Tibial artery (tissue), 4 donors: ENCODE data around the gene UBAC2.

Source experiments
- DNase-seq, 2 donors: peaks; one replicate each; pipeline ENCODE4 v3.0.0-alpha.2; 2019
- H3K27ac ChIP-seq, 2 donors: fragments of 200-600 bp; sonication (generic) in 1 of 2; 1 replicate in 1 of 2; 2 replicates in 1 of 2; pipeline ENCODE4 v1.5.1; 2018 to 2019; ENCODE audit warnings: mild to moderate bottlenecking in 1 of 2
- H3K27me3 ChIP-seq, 2 donors: fragments of 200-600 bp; sonication (generic) in 1 of 2; one replicate each; pipeline versions ENCODE4 v1.5.1 to v1.6.0; 2016 to 2019
- H3K36me3 ChIP-seq, 3 donors: fragments of 200-600 bp; sonication (generic) in 2 of 3; one replicate each; pipeline ENCODE4 v1.5.1; 2016 to 2019; ENCODE audit warnings: mild to moderate bottlenecking in 2 of 3
- H3K4me1 ChIP-seq, 4 donors: fragments of 200-600 bp; sonication (generic) in 2 of 4; 1 replicate in 3 of 4; 2 replicates in 1 of 4; pipeline ENCODE4 v1.5.1; 2016 to 2019
- H3K4me3 ChIP-seq, 2 donors: fragments of 200-600 bp; sonication (generic) in 1 of 2; 1 replicate in 1 of 2; 2 replicates in 1 of 2; pipeline ENCODE4 v1.5.1; 2018 to 2019; ENCODE audit warnings: mild to moderate bottlenecking in 2 of 2
- H3K9me3 ChIP-seq, 3 donors: fragments of 200-600 bp; sonication (generic) in 1 of 3; one replicate each; pipeline ENCODE4 v1.5.1; 2016 to 2019
- CTCF ChIP-seq, 2 experiments: fragments of 200-600 bp in 1 of 2; fragments of 450-650 bp in 1 of 2; IDR thresholded peaks; one replicate each; pipeline ENCODE4 v1.5.1; 2017 to 2019; ENCODE audit warnings: antibody characterized with exemption in 2 of 2, mild to moderate bottlenecking in 1 of 2, moderate library complexity in 1 of 2
- intact Hi-C: fragments of 100-400 bp; cut with DNase I; formaldehyde crosslinking; loops from one replicate; pipeline ENCODE4 v1.15.0; 2023; ENCODE audit warnings: low total_unique reads

UBAC2 gene

GRCh38 chr13:99314640-99315176 is 114.1 kb downstream of the UBAC2 start:
- no peak for DNase-seq
- intact Hi-C loops: no loop called here
- no peaks in the 10 kb centered on the region for H3K9me3 ChIP-seq
- no peak overlapping the region for H3K4me3 ChIP-seq
- H3K27ac ChIP-seq: no peak overlapping the region
- peaks cover 0 to 25% (median 3%) of the 10 kb centered on the region in 4 donors for H3K4me1 ChIP-seq
- TF ChIP-seq CTCF (IDR thresholded peaks at IDR 0.05): no peak
- no peaks in the 10 kb centered on the region for H3K27me3 ChIP-seq
- peaks cover 0 to 11% (median 4%) of the 10 kb centered on the region in 3 donors for H3K36me3 ChIP-seq

DNA sequence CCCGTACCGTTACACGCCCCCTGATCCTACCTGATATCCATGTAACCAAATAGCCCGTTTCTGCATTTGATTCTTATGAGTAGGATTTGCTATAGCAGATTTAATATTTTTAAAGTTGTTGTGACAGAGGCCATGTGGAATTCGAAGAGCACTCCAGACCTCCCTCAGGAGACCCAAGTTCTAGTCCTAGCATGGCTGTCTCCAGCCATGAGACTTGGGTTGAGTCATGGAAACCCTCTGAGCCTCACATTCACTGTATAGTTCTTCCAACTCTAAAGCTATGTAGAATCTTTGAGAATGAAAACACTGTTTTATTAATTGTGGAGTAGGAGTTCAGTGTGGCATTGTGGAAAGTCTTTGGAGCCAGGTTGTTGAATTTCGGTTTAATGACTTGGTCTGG is 114.5 kb downstream of the UBAC2 start:
- H3K27me3 ChIP-seq: no peaks in the 10 kb centered on the region
- H3K27ac ChIP-seq: no peak overlapping the region
- H3K9me3 ChIP-seq: no peaks in the 10 kb centered on the region
- no peak for TF ChIP-seq CTCF (IDR thresholded peaks at IDR 0.05)
- H3K36me3 ChIP-seq: peaks cover 0 to 11% (median 4%) of the 10 kb centered on the region in 3 donors
- intact Hi-C loops: no loop called here
- DNase-seq: no peak
- no peak overlapping the region for H3K4me3 ChIP-seq
- peaks cover 0 to 25% (median 5%) of the 10 kb centered on the region in 4 donors for H3K4me1 ChIP-seq

DNA sequence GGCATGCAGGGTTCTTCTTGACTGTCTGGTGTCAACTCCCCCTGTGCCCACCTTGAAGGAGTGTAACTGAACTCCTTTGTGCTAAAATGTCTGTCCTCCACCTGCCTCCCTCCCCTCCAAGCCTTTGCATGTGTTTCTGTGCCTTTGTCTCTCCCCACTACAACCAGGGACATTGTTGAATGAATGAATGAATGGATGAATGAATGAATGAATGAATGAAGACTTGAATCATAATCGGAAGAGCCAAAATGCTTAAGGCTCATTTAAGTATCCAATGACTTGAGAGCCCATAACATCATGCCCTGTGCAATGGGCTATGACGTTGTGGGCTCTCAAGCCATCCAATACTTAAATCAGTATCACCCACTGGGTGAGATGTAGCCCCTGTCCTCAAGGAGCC is 115.6 kb downstream of the UBAC2 start:
- no peak overlapping the region for H3K4me3 ChIP-seq
- H3K27ac ChIP-seq: no peak overlapping the region
- TF ChIP-seq CTCF (IDR thresholded peaks at IDR 0.05): no peak
- no peaks in the 10 kb centered on the region for H3K9me3 ChIP-seq
- no peaks in the 10 kb centered on the region for H3K27me3 ChIP-seq
- DNase-seq: no peak
- H3K36me3 ChIP-seq: peaks cover 0 to 11% (median 4%) of the 10 kb centered on the region in 3 donors
- intact Hi-C loops: no loop called here
- peaks cover 0 to 28% (median 7%) of the 10 kb centered on the region in 4 donors for H3K4me1 ChIP-seq

GRCh38 chr13:99316657-99317256 is 116.1 kb downstream of the UBAC2 start:
- intact Hi-C loops: no loop called here
- peaks cover 0 to 11% (median 4%) of the 10 kb centered on the region in 3 donors for H3K36me3 ChIP-seq
- H3K9me3 ChIP-seq: no peaks in the 10 kb centered on the region
- H3K27me3 ChIP-seq: no peaks in the 10 kb centered on the region
- no peak overlapping the region for H3K4me3 ChIP-seq
- no peak for DNase-seq
- TF ChIP-seq CTCF (IDR thresholded peaks at IDR 0.05): no peak
- no peak overlapping the region for H3K27ac ChIP-seq
- peaks cover 0 to 28% (median 7%) of the 10 kb centered on the region in 4 donors for H3K4me1 ChIP-seq

- H3K27me3 ChIP-seq: no peaks in the 10 kb centered on the region
- no peak for TF ChIP-seq CTCF (IDR thresholded peaks at IDR 0.05)
- H3K36me3 ChIP-seq: peaks cover 0 to 11% (median 4%) of the 10 kb centered on the region in 3 donors
- intact Hi-C loops: no loop called here
- no peak for DNase-seq
- no peak overlapping the region for H3K4me3 ChIP-seq
- H3K4me1 ChIP-seq: peaks cover 0 to 36% (median 13%) of the 10 kb centered on the region in 4 donors
- H3K9me3 ChIP-seq: no peaks in the 10 kb centered on the region
- H3K27ac ChIP-seq: peak overlapping the region; percentile 43 to 60
Measured at GRCh38 chr13:99320693-99321481, 120.2 kb downstream of the UBAC2 start.
